ENCODE results near the gene ACO2. TPM values are rescaled to one million over a fixed set of nuclear protein-coding genes. Genes with fewer than 3 reads are reported as not detected.
A peak's percentile ranks its signal among the peaks of the same experiment; 100 is the strongest.

ACO2 gene
- polyA plus RNA-seq, 1 of the 3 experiments (the other 2 are of a cell fraction), result 47.0 TPM

DNA sequence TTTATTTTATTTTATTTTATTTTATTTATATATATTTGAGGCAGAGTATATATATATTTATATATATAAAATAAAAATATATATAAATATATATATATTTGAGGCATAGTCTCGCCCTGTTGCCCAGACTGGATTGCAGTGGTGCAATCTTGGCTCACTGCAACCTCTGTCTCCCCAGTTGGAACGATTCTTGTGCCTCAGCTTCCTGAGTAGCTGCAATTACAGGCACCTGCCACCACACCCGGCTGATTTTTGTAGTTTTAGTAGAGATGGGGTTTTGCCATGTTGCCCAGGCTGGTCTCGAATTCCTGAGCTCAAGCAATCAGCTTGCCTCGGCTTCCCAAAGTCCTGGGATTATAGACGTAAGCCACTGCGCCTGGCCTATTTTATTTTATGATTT is 31.4 kb downstream of the ACO2 start:
- DNase-seq, result no peak
- POLR2A ChIA-PET, result no interaction called here
- CTCF ChIA-PET, result interaction anchor here (1.4 to 2.2 kb wide), 2 partner anchors 13 to 18 kb away, joined by 4 to 7 read pairs; no protein-coding TSS in a partner anchor
- H4K20me1 ChIP-seq (ENCODE audit: insufficient read depth), result no peaks in the 10 kb centered on the region
- no peaks in the 10 kb centered on the region for H3K9me3 ChIP-seq
- H3K4me2 ChIP-seq, result no peak overlapping the region
- H3K4me1 ChIP-seq (ENCODE audit: control insufficient read depth in 1 of 2, insufficient read depth in 2 of 2, low read depth in 1 of 2, low read length in 1 of 2), result no peaks in the 10 kb centered on the region
- no peaks in the 10 kb centered on the region for H3K79me2 ChIP-seq (ENCODE audit: insufficient read depth)
- H3K27ac ChIP-seq (ENCODE audit: low read depth in 2 of 2, low read length in 1 of 2), result no peak overlapping the region
- H3K9me2 ChIP-seq, result no peaks in the 10 kb centered on the region
- H2AFZ ChIP-seq (ENCODE audit: low read depth), result no peak overlapping the region
- no peaks in the 10 kb centered on the region for H3K36me3 ChIP-seq (replicated peaks in 1 of 2; ENCODE audit: control insufficient read depth in 1 of 2, insufficient read depth in 2 of 2, low read length in 1 of 2)
- TF ChIP-seq RXRA (IDR thresholded peaks at IDR 0.05; ENCODE audit: borderline replicate concordance, low read depth) (no peak), NFIC (IDR thresholded peaks at IDR 0.05; ENCODE audit: borderline replicate concordance) (no peak), NRF1 (IDR thresholded peaks at IDR 0.05; ENCODE audit: low read depth, low read length) (no peak), EP300 (IDR thresholded peaks at IDR 0.05; ENCODE audit: borderline replicate concordance in 1 of 2, low read depth in 1 of 2, low read length in 1 of 2) (no peak), RFX5 (IDR thresholded peaks at IDR 0.05; ENCODE audit: low read length) (no peak), CTCF (IDR thresholded peaks at IDR 0.05) (no peak), TEAD4 (IDR thresholded peaks at IDR 0.05; ENCODE audit: borderline replicate concordance, insufficient read depth) (no peak)
- TF ChIP-seq, protein P1, sequence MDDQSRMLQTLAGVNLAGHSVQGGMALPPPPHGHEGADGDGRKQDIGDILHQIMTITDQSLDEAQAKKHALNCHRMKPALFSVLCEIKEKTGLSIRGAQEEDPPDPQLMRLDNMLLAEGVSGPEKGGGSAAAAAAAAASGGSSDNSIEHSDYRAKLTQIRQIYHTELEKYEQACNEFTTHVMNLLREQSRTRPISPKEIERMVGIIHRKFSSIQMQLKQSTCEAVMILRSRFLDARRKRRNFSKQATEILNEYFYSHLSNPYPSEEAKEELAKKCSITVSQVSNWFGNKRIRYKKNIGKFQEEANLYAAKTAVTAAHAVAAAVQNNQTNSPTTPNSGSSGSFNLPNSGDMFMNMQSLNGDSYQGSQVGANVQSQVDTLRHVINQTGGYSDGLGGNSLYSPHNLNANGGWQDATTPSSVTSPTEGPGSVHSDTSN (IDR thresholded peaks at IDR 0.05), result no peak
- TF ChIP-seq, protein P2, sequence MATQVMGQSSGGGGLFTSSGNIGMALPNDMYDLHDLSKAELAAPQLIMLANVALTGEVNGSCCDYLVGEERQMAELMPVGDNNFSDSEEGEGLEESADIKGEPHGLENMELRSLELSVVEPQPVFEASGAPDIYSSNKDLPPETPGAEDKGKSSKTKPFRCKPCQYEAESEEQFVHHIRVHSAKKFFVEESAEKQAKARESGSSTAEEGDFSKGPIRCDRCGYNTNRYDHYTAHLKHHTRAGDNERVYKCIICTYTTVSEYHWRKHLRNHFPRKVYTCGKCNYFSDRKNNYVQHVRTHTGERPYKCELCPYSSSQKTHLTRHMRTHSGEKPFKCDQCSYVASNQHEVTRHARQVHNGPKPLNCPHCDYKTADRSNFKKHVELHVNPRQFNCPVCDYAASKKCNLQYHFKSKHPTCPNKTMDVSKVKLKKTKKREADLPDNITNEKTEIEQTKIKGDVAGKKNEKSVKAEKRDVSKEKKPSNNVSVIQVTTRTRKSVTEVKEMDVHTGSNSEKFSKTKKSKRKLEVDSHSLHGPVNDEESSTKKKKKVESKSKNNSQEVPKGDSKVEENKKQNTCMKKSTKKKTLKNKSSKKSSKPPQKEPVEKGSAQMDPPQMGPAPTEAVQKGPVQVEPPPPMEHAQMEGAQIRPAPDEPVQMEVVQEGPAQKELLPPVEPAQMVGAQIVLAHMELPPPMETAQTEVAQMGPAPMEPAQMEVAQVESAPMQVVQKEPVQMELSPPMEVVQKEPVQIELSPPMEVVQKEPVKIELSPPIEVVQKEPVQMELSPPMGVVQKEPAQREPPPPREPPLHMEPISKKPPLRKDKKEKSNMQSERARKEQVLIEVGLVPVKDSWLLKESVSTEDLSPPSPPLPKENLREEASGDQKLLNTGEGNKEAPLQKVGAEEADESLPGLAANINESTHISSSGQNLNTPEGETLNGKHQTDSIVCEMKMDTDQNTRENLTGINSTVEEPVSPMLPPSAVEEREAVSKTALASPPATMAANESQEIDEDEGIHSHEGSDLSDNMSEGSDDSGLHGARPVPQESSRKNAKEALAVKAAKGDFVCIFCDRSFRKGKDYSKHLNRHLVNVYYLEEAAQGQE (IDR thresholded peaks at IDR 0.05; ENCODE audit: low read depth, low read length), result no peak
- no peak overlapping the region for H3K4me3 ChIP-seq (ENCODE audit: low read depth in 2 of 2, low read length in 1 of 2)
- H3K9ac ChIP-seq, result no peak overlapping the region
- H3F3A ChIP-seq (replicated peaks; ENCODE audit: insufficient read depth), result no peaks in the 10 kb centered on the region
- no peaks in the 10 kb centered on the region for H3K27me3 ChIP-seq (ENCODE audit: insufficient read depth)
- 94% methylated on average over 7 of the region's 7 CpGs for WGBS (ENCODE audit: low lambda C conversion rate)

GRCh38 chr22:41501209-41501608 is 32.3 kb downstream of the ACO2 start:
- CTCF ChIA-PET, result interaction anchor here (1.1 to 2.2 kb wide), 3 partner anchors 13 to 33 kb away, joined by 3 to 7 read pairs (median 4); partner anchors contain the start of genes ACO2 and PHF5A
- POLR2A ChIA-PET, result no interaction called here
- no peaks in the 10 kb centered on the region for H3K27me3 ChIP-seq (ENCODE audit: insufficient read depth)
- no peaks in the 10 kb centered on the region for H3K4me1 ChIP-seq (ENCODE audit: control insufficient read depth in 1 of 2, insufficient read depth in 2 of 2, low read depth in 1 of 2, low read length in 1 of 2)
- no peak overlapping the region for H3K4me3 ChIP-seq (ENCODE audit: low read depth in 2 of 2, low read length in 1 of 2)
- H3F3A ChIP-seq (replicated peaks; ENCODE audit: insufficient read depth), result no peaks in the 10 kb centered on the region
- no peaks in the 10 kb centered on the region for H4K20me1 ChIP-seq (ENCODE audit: insufficient read depth)
- H3K9ac ChIP-seq, result no peak overlapping the region
- peak; percentile 33 for DNase-seq
- no peaks in the 10 kb centered on the region for H3K9me2 ChIP-seq
- H2AFZ ChIP-seq (ENCODE audit: low read depth), result no peak overlapping the region
- H3K27ac ChIP-seq (ENCODE audit: low read depth in 2 of 2, low read length in 1 of 2), result no peak overlapping the region
- TF ChIP-seq JUND (IDR thresholded peaks at IDR 0.05) (no peak), SIN3A (IDR thresholded peaks at IDR 0.05; ENCODE audit: borderline replicate concordance, low read depth, low read length) (no peak), TEAD4 (IDR thresholded peaks at IDR 0.05; ENCODE audit: borderline replicate concordance, insufficient read depth) (no peak), FOXM1 (IDR thresholded peaks at IDR 0.05; ENCODE audit: low read depth) (no peak), NFIC (IDR thresholded peaks at IDR 0.05; ENCODE audit: borderline replicate concordance) (no peak), ELF1 (IDR thresholded peaks at IDR 0.05) (no peak), ZBTB33 (IDR thresholded peaks at IDR 0.05; ENCODE audit: borderline replicate concordance, low read depth) (no peak), EZH2phosphoT487 (IDR thresholded peaks at IDR 0.05; ENCODE audit: borderline replicate concordance, low read depth) (no peak), RAD21 (IDR thresholded peaks at IDR 0.05; ENCODE audit: low read length) (peak; percentile 31), EP300 (IDR thresholded peaks at IDR 0.05; ENCODE audit: borderline replicate concordance in 1 of 2, low read depth in 1 of 2, low read length in 1 of 2) (no peak), POLR2AphosphoS5 (IDR thresholded peaks at IDR 0.05; ENCODE audit: low read depth, low read length) (no peak), SMC3 (IDR thresholded peaks at IDR 0.05; ENCODE audit: low read depth, low read length) (0 out of 2 replicates have a peak, but pooled peaks have one; percentile 3), TCF12 (IDR thresholded peaks at IDR 0.05) (no peak), TAF1 (IDR thresholded peaks at IDR 0.05; ENCODE audit: borderline replicate concordance, low read depth, low read length) (no peak), MXI1 (IDR thresholded peaks at IDR 0.05; ENCODE audit: low read depth, low read length) (no peak)
- H3K4me2 ChIP-seq, result no peak overlapping the region
- WGBS (ENCODE audit: low lambda C conversion rate), result 84% methylated on average over 5 of the region's 5 CpGs
- H3K36me3 ChIP-seq (replicated peaks in 1 of 2; ENCODE audit: control insufficient read depth in 1 of 2, insufficient read depth in 2 of 2, low read length in 1 of 2), result no peaks in the 10 kb centered on the region
- H3K79me2 ChIP-seq (ENCODE audit: insufficient read depth), result no peaks in the 10 kb centered on the region
- no peaks in the 10 kb centered on the region for H3K9me3 ChIP-seq
